ENCODE data around the gene NET1.

The NET1 gene

GRCh38 chr10:5461914-5462840 is 49.8 kb downstream of the NET1 start:
- peak; percentile 12 to 41 for DNase-seq (ENCODE audit: low read depth in 2 of 2)
- TF ChIP-seq CTCF (IDR thresholded peaks at IDR 0.05; ENCODE audit: low read depth, low read length), result no peak
- no peak overlapping the region for H3K4me3 ChIP-seq (replicated peaks in 1 of 2; ENCODE audit: low read depth in 2 of 2, low read length in 2 of 2)

- no peak for TF ChIP-seq CTCF (IDR thresholded peaks at IDR 0.05; ENCODE audit: low read depth, low read length)
- DNase-seq (ENCODE audit: low read depth in 2 of 2), result no peak
- no peak overlapping the region for H3K4me3 ChIP-seq (replicated peaks in 1 of 2; ENCODE audit: low read depth in 2 of 2, low read length in 2 of 2)
These were observed 50.5 kb downstream of the NET1 start for GRCh38 chr10:5462841-5463293.

GRCh38 chr10:5464546-5464945 is 52.2 kb downstream of the NET1 start:
- H3K4me3 ChIP-seq (replicated peaks in 1 of 2; ENCODE audit: low read depth in 2 of 2, low read length in 2 of 2), result no peak overlapping the region
- DNase-seq (ENCODE audit: low read depth in 2 of 2), result no peak
- no peak for TF ChIP-seq CTCF (IDR thresholded peaks at IDR 0.05; ENCODE audit: low read depth, low read length)

GRCh38 chr10:5465976-5466450 is 53.7 kb downstream of the NET1 start:
- TF ChIP-seq CTCF (IDR thresholded peaks at IDR 0.05; ENCODE audit: low read depth, low read length), result no peak
- no peak overlapping the region for H3K4me3 ChIP-seq (replicated peaks in 1 of 2; ENCODE audit: low read depth in 2 of 2, low read length in 2 of 2)
- no peak for DNase-seq (ENCODE audit: low read depth in 2 of 2)

GRCh38 chr10:5466451-5467206 is 54.3 kb downstream of the NET1 start:
- no peak overlapping the region for H3K4me3 ChIP-seq (replicated peaks in 1 of 2; ENCODE audit: low read depth in 2 of 2, low read length in 2 of 2)
- no peak for TF ChIP-seq CTCF (IDR thresholded peaks at IDR 0.05; ENCODE audit: low read depth, low read length)
- peak in 1 of 2 donors; percentile 78 for DNase-seq (ENCODE audit: low read depth in 2 of 2)

GRCh38 chr10:5467207-5467535 is 54.8 kb downstream of the NET1 start:
- no peak overlapping the region for H3K4me3 ChIP-seq (replicated peaks in 1 of 2; ENCODE audit: low read depth in 2 of 2, low read length in 2 of 2)
- DNase-seq (ENCODE audit: low read depth in 2 of 2), result no peak
- no peak for TF ChIP-seq CTCF (IDR thresholded peaks at IDR 0.05; ENCODE audit: low read depth, low read length)

Measured in cardiac fibroblast (primary cell).